GM23338 (cell line): Measurements from ENCODE around the gene SP100. TPM values are rescaled to one million over a fixed set of nuclear protein-coding genes. Genes with fewer than 3 reads are reported as not detected.

Source experiments
- ATAC-seq: fragments of 200-7000 bp; cut with Tn5 transposase; 3 replicates; pipeline ENCODE4 v1.9.1; 2020
- DNase-seq: peaks from one replicate; pipeline ENCODE4 v3.0.0-alpha.2; 2015; ENCODE audit warnings: low spot score
- H2AFZ ChIP-seq: fragments of 200-600 bp; sonication (generic); 2 replicates; pipeline ENCODE4 v1.8.0; 2016; ENCODE audit warnings: antibody characterized with exemption, mild to moderate bottlenecking, moderate library complexity
- H3F3A ChIP-seq: fragments of 200-600 bp; sonication (generic); replicated peaks from 2 replicates; pipeline ENCODE4 v1.8.0; 2017; ENCODE audit warnings: antibody characterized with exemption, mixed run types, low read depth
- H3K27ac ChIP-seq: fragments of 200-600 bp; sonication (generic); 2 replicates; pipeline ENCODE4 v1.6.1; 2016; ENCODE audit warnings: low read depth
- H3K27me3 ChIP-seq: fragments of 200-600 bp; sonication (generic); 2 replicates; pipeline ENCODE4 v1.8.0; 2016; ENCODE audit warnings: mild to moderate bottlenecking, mixed run types, moderate library complexity; ENCODE audit not compliant: insufficient read depth
- H3K36me3 ChIP-seq: fragments of 200-600 bp; sonication (generic); 2 replicates; pipeline ENCODE4 v1.8.0; 2016; ENCODE audit warnings: mild to moderate bottlenecking; ENCODE audit not compliant: insufficient read depth
- H3K4me1 ChIP-seq: fragments of 200-600 bp; sonication (generic); 2 replicates; pipeline ENCODE4 v1.8.0; 2016; ENCODE audit warnings: mild to moderate bottlenecking, moderate library complexity; ENCODE audit not compliant: insufficient read depth
- H3K4me2 ChIP-seq: fragments of 200-600 bp; sonication (generic); 2 replicates; pipeline ENCODE4 v1.7.1; 2017; ENCODE audit warnings: mixed run types
- H3K4me3 ChIP-seq: fragments of 200-600 bp; sonication (generic); 2 replicates; pipeline ENCODE4 v1.6.1; 2016; ENCODE audit warnings: mixed run types
- H3K79me2 ChIP-seq: fragments of 200-600 bp; sonication (generic); replicated peaks from 2 replicates; pipeline ENCODE4 v1.8.0; 2017; ENCODE audit warnings: mild to moderate bottlenecking; ENCODE audit not compliant: insufficient read depth
- H3K9me2 ChIP-seq: fragments of 200-600 bp; sonication (generic); 2 replicates; pipeline ENCODE4 v1.8.0; 2017; ENCODE audit not compliant: insufficient read depth
- H4K20me1 ChIP-seq: fragments of 200-600 bp; sonication (generic); replicated peaks from 2 replicates; pipeline ENCODE4 v1.8.0; 2017; ENCODE audit warnings: mild to moderate bottlenecking; ENCODE audit not compliant: insufficient read depth
- H3K27ac Mint-ChIP-seq: 2 replicates; pipeline ENCODE4 v1.8.0; 2020; ENCODE audit warnings: inconsistent platforms, mild to moderate bottlenecking, moderate library complexity, mixed read lengths
- H3K27me3 Mint-ChIP-seq: 3 replicates; pipeline ENCODE4 v1.8.0; 2022; ENCODE audit warnings: low read depth, mild to moderate bottlenecking, moderate library complexity, mixed read lengths, inconsistent platforms; ENCODE audit not compliant: insufficient read depth, poor library complexity
- H3K36me3 Mint-ChIP-seq: 3 replicates; pipeline ENCODE4 v1.8.0; 2021; ENCODE audit warnings: low read depth, mild to moderate bottlenecking, inconsistent platforms, moderate library complexity, mixed read lengths
- H3K4me1 Mint-ChIP-seq: 3 replicates; pipeline ENCODE4 v1.8.0; 2020; ENCODE audit warnings: mild to moderate bottlenecking, inconsistent platforms, mixed read lengths
- H3K4me3 Mint-ChIP-seq: 3 replicates; pipeline ENCODE4 v1.8.0; 2021; ENCODE audit warnings: moderate library complexity, mild to moderate bottlenecking, inconsistent platforms, mixed read lengths
- H3K9me3 Mint-ChIP-seq: 3 replicates; pipeline ENCODE4 v1.8.0; 2020; ENCODE audit warnings: moderate library complexity, mild to moderate bottlenecking, inconsistent platforms, mixed read lengths
- EZH2 ChIP-seq: fragments of 200-600 bp; sonication (generic); IDR thresholded peaks from one replicate; pipeline ENCODE4 v1.8.0; 2017; ENCODE audit warnings: antibody characterized with exemption, mild to moderate bottlenecking, low read depth; ENCODE audit not compliant: unreplicated experiment
- NANOG ChIP-seq: IDR thresholded peaks from 2 replicates; pipeline ENCODE4 v1.6.1; 2016; ENCODE audit warnings: antibody characterized with exemption, borderline replicate concordance
- POLR2AphosphoS5 ChIP-seq: IDR thresholded peaks from 2 replicates; pipeline ENCODE4 v1.6.1; 2016; ENCODE audit warnings: antibody characterized with exemption, low read depth
- STAT1 ChIP-seq: IDR thresholded peaks from one replicate; pipeline ENCODE4 v1.6.1; 2016; ENCODE audit warnings: antibody characterized with exemption; ENCODE audit not compliant: unreplicated experiment
- ZNF331 ChIP-seq: fragments of 250-450 bp; sonication (Bioruptor Pico); IDR thresholded peaks from 2 replicates; pipeline ENCODE4 v1.5.0; 2020; ENCODE audit warnings: low read depth, mild to moderate bottlenecking, moderate library complexity
- ZNF462 ChIP-seq: fragments of 250-450 bp; sonication (Bioruptor Pico); IDR thresholded peaks from 2 replicates; pipeline ENCODE4 v1.5.0; 2020; ENCODE audit warnings: mild to moderate bottlenecking, moderate library complexity
- polyA plus RNA-seq: library from polyadenylated mRNA; unstranded; fragments of >200 nt; fragmentation: Nextera tagmentation; extraction: Ambion mirVana; gene quantifications from 2 replicates; pipeline ENCODE4 v1.2.1, GENCODE V29; 2016
- total RNA-seq: library from RNA; depleted of rRNA; stranded (reverse); fragments of >200 nt; shearing (Covaris generic); gene quantifications from 2 replicates; pipeline ENCODE4 v1.2.3, GENCODE V29; 2014

The SP100 gene
- total and polyA plus RNA-seq, 2 experiments from 2014 or later = 0.44 to 0.73 TPM

DNA sequence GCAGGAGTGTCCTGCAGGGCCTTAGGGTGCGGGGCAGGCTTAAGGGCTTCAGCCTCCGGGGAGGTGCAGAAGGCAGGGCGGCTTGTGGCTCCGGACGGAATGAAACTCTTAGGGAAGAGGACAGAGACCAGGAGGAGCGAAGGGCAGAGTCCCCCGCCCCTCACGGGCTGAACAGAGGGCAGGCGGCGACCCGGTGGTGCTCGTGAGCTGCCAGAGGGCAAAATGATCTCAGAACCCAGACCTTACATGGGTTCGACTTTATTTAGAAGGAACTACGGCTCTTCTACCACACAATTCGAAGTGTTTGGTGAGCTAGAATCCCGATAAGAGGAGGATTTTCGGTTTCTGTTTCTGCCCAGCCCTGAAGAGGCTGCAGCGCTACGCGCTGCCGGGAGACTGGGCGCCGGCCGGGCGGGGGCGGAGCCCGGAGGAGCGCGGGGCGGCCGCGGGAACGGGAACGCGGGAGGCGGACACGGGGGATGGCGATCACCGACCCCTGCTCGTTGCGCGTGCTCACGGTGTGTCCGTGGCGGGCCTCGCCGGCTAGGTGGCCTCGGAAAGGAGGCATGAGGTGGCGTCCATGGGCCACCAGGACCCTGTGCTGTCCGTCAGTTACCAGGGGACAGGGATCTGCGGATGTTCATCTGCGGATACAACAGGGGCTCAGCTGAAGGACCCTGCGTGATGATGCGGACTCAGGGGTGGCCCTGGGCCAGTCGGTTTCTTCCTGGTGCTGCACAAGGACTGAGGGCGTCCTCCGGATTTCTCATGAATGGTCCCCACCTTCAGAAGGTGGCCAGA lies 4.2 kb upstream of the SP100 start:
- no peaks in the 10 kb centered on the region for H3K36me3 Mint-ChIP-seq
- Histone ChIP-seq H3K4me2 (peak overlapping the region; percentile 88), H2AFZ (peak overlapping the region; percentile 98), H3F3A (no peaks in the 10 kb centered on the region), H3K4me3 (peak overlapping the region; percentile 75), H3K27ac (no peak overlapping the region), H3K79me2 (no peaks in the 10 kb centered on the region), H3K4me1 (no peaks in the 10 kb centered on the region), H4K20me1 (no peaks in the 10 kb centered on the region), H3K9me2 (peaks cover under 1% of the 10 kb centered on the region; the same call in 1 of the 2 replicates), H3K36me3 (no peaks in the 10 kb centered on the region), H3K27me3 (peaks cover 20% of the 10 kb centered on the region)
- DNase-seq (peak; percentile 59), ATAC-seq (peak; percentile 91)
- H3K27ac Mint-ChIP-seq = no peak overlapping the region
- H3K9me3 Mint-ChIP-seq = no peaks in the 10 kb centered on the region; the same call in 2 of the 3 replicates
- peak overlapping the region; percentile 88 for H3K4me3 Mint-ChIP-seq
- peaks cover 26% of the 10 kb centered on the region for H3K27me3 Mint-ChIP-seq
- H3K4me1 Mint-ChIP-seq = peaks cover 7% of the 10 kb centered on the region; the same call in 2 of the 3 replicates
- TF ChIP-seq ZNF462 (CRISPR knock-in tag) (no peak), ZNF331 (CRISPR knock-in tag) (no peak), POLR2AphosphoS5 (peak; percentile 14; the same call in 1 of the 2 replicates)

- Mint-ChIP-seq H3K4me1 (peaks cover 7% of the 10 kb centered on the region; the same call in 2 of the 3 replicates), H3K9me3 (no peaks in the 10 kb centered on the region; the same call in 2 of the 3 replicates), H3K4me3 (peak overlapping the region; percentile 88), H3K36me3 (no peaks in the 10 kb centered on the region), H3K27ac (no peak overlapping the region), H3K27me3 (peaks cover 26% of the 10 kb centered on the region)
- Histone ChIP-seq H3K27me3 (peaks cover 20% of the 10 kb centered on the region), H2AFZ (peak overlapping the region; percentile 98), H3K9me2 (no peaks in the 10 kb centered on the region; the same call in 1 of the 2 replicates), H3K4me2 (peak overlapping the region; percentile 88), H3K4me1 (no peaks in the 10 kb centered on the region), H3F3A (no peaks in the 10 kb centered on the region), H3K27ac (no peak overlapping the region), H3K36me3 (no peaks in the 10 kb centered on the region), H3K79me2 (no peaks in the 10 kb centered on the region), H4K20me1 (no peaks in the 10 kb centered on the region), H3K4me3 (peak overlapping the region; percentile 75)
- DNase-seq (no peak), ATAC-seq (peak; percentile 6; the same call in 2 of the 3 replicates)
- TF ChIP-seq STAT1 (no peak), NANOG (no peak), POLR2AphosphoS5 (no peak), EZH2 (no peak)
These were observed 3.7 kb upstream of the SP100 start for GRCh38 chr2:230412371-230412711.
